Neural cell (in vitro differentiated cells): ENCODE results near the gene BABAM2. TPM values are rescaled to one million over a fixed set of nuclear protein-coding genes. Genes with fewer than 3 reads are reported as not detected.
"Not testable (repeated sequence)": the region's sequence is repeated elsewhere in the genome, so short reads cannot be mapped to it uniquely, and the experiment has no call there.

ENCODE experiments used
- H2AFZ ChIP-seq: fragments of 200-600, 300-800 bp; sonication (generic), shearing (Covaris generic); 2 replicates; pipeline ENCODE4 v1.6.0; 2014; ENCODE audit warnings: low read depth, mild to moderate bottlenecking, antibody characterized with exemption, low read length, moderate library complexity
- H3F3A ChIP-seq: fragments of 200-600 bp; shearing (Covaris generic); 2 replicates; pipeline ENCODE4 v1.6.1; 2016; ENCODE audit warnings: mild to moderate bottlenecking, moderate library complexity, mixed read lengths, antibody characterized with exemption, low read length; ENCODE audit not compliant: insufficient read depth, poor library complexity, severe bottlenecking
- H3K27ac ChIP-seq: fragments of 200-600, 300-800 bp; sonication (generic), shearing (Covaris generic); 2 replicates; pipeline ENCODE4 v1.5.1; 2014; ENCODE audit warnings: mild to moderate bottlenecking, low read length, moderate library complexity
- H3K27me3 ChIP-seq: fragments of 300-800, 200-600 bp; sonication (generic), shearing (Covaris generic); 2 replicates; pipeline ENCODE4 v1.6.0; 2014; ENCODE audit warnings: mild to moderate bottlenecking, low read depth, low read length, moderate library complexity; ENCODE audit not compliant: insufficient read depth
- H3K36me3 ChIP-seq: fragments of 300-800, 200-600 bp; sonication (generic), shearing (Covaris generic); 2 replicates; pipeline ENCODE4 v1.5.1; 2014; ENCODE audit warnings: mild to moderate bottlenecking, antibody characterized with exemption, low read length, moderate library complexity; ENCODE audit not compliant: insufficient read depth
- H3K4me2 ChIP-seq: fragments of 300-800, 200-600 bp; sonication (generic), shearing (Covaris generic); 2 replicates; pipeline ENCODE4 v1.6.0; 2014; ENCODE audit warnings: mild to moderate bottlenecking, low read length
- H3K4me3 ChIP-seq: fragments of 300-800, 200-600 bp; sonication (generic), shearing (Covaris generic); 2 replicates; pipeline ENCODE4 v1.5.1; 2014; ENCODE audit warnings: mild to moderate bottlenecking, low read length, moderate library complexity
- H3K79me2 ChIP-seq: fragments of 200-600 bp; shearing (Covaris generic); replicated peaks from 2 replicates; pipeline ENCODE4 v1.6.0; 2014; ENCODE audit warnings: mild to moderate bottlenecking, low read length, moderate library complexity; ENCODE audit not compliant: insufficient read depth
- H3K9ac ChIP-seq: fragments of 300-800, 200-600 bp; sonication (generic), shearing (Covaris generic); 2 replicates; pipeline ENCODE4 v1.6.1; 2016; ENCODE audit warnings: mild to moderate bottlenecking, low read length, mixed read lengths
- H3K9me2 ChIP-seq: fragments of 200-600 bp; shearing (Covaris generic); 2 replicates; pipeline ENCODE4 v1.6.1; 2016; ENCODE audit warnings: mild to moderate bottlenecking, low read length, mixed read lengths; ENCODE audit not compliant: insufficient read depth
- H3K9me3 ChIP-seq: fragments of 200-600, 300-800 bp; sonication (generic), shearing (Covaris generic); 2 replicates; pipeline ENCODE4 v1.6.1; 2016; ENCODE audit warnings: mild to moderate bottlenecking, mixed run types, low read length, moderate library complexity, mixed read lengths
- H4K20me1 ChIP-seq: fragments of 200-600 bp; shearing (Covaris generic); 2 replicates; pipeline ENCODE4 v1.6.1; 2016; ENCODE audit warnings: mild to moderate bottlenecking, mixed run types; ENCODE audit not compliant: insufficient read depth
- EP300 ChIP-seq: fragments of 450-650 bp; conservative IDR thresholded peaks from 2 replicates; pipeline ENCODE4 v1.6.1; 2014; ENCODE audit warnings: antibody characterized with exemption, mild to moderate bottlenecking, moderate library complexity; ENCODE audit not compliant: poor library complexity, severe bottlenecking
- MXI1 ChIP-seq: fragments of 450-650 bp; conservative IDR thresholded peaks from 2 replicates; pipeline ENCODE4 v1.6.1; 2014; ENCODE audit warnings: antibody characterized with exemption, mild to moderate bottlenecking; ENCODE audit not compliant: poor library complexity, severe bottlenecking
- POLR2AphosphoS5 ChIP-seq: IDR thresholded peaks from 2 replicates; pipeline ENCODE4 v1.6.1; 2012
- SMC3 ChIP-seq: fragments of 450-650 bp; conservative IDR thresholded peaks from 2 replicates; pipeline ENCODE4 v1.6.1; 2014; ENCODE audit warnings: antibody characterized with exemption, mild to moderate bottlenecking, moderate library complexity; ENCODE audit not compliant: poor library complexity
- TAF1 ChIP-seq: IDR thresholded peaks from 2 replicates; pipeline ENCODE4 v1.6.1; 2012; ENCODE audit warnings: low read depth
- polyA plus RNA-seq: library from polyadenylated mRNA; depleted of rRNA; stranded (reverse); fragments of >200 nt; gene quantifications from 2 replicates; pipeline ENCODE4 v1.2.3, GENCODE V29; 2014
- TF ChIP-seq, protein P1 (sequence below): IDR thresholded peaks from 2 replicates; pipeline ENCODE4 v1.6.1; 2012; ENCODE audit warnings: borderline replicate concordance

BABAM2 gene
- polyA plus RNA-seq, 1 donor from 2014 or later, result 15.3 TPM

DNA sequence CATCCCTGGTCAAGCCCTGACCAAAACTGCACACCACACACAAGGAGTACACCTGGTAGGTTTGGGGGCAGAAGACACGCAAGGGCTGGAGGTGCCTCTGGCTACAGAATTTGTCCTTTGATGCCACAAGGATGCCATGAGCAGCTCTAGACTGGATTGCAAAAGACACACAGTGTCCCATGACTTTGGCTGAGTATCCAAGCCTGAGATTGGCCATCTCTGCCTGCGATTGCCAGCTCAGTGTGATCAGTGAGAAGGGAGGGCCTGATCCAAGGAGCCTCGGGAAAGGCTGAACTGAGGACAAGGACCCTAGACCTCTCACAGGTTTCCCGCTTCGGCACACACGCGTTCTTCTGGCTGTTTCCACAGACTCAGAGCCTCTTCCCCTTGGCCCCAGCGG is 442.2 kb downstream of the BABAM2 start:
- H3K4me2 ChIP-seq, result no peak overlapping the region
- TF ChIP-seq EP300 (no peak), SMC3 (no peak), POLR2AphosphoS5 (no peak)

DNA sequence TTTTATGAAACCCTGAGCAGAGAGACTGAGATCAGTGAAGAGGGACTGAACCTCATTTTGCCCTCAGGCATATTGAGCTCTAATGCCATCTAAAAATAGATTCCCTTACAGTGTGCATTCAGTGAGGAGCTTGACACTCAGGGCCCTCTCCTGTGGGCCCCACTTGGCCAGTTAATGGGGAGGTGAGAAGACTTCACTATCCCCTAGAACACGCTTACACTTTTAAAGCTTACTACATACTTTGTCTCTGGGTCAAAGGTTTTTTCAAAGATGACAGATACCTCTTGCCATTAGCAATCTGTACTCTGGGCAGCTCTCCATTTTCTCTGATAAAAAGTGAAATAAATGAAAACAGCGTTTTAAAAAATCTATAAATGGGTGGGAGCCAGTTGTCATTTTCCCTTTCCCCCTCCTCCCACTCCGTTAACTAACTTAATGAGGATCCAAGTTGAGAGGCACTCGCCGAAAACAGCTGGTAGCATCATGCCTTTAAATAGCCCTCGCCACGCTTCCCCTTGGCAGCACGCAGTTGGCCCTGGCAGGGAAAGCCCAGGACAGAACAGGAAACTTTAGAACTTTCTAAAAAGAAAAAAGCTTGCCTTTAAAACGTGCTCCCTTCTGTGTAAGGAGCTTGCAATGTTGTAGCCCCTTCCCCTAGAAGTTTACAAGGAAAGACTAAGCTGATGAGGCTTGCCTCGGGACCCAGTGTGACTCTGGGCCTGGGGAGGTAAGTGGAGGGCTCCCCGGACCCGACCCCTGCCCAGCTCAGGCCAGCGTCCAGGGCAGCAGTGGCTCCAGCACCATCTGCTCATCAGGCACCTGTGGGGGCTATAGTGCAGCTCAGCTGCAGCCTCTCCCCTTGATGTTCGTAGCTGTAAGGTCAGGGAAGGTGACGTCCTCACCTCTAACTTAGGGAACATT is 443.3 kb downstream of the BABAM2 start:
- Histone ChIP-seq H3K79me2 (no peaks in the 10 kb centered on the region), H4K20me1 (no peaks in the 10 kb centered on the region), H3K27ac (no peak overlapping the region), H3K9me2 (no peaks in the 10 kb centered on the region), H3K4me2 (no peak overlapping the region), H2AFZ (no peak overlapping the region), H3K36me3 (no peaks in the 10 kb centered on the region), H3F3A (no peaks in the 10 kb centered on the region), H3K9me3 (no peaks in the 10 kb centered on the region), H3K27me3 (no peaks in the 10 kb centered on the region), H3K4me3 (no peak overlapping the region), H3K9ac (no peak overlapping the region)
- TF ChIP-seq EP300, result no peak
- TF ChIP-seq MXI1, result no peak

More for the DNA sequence above, 442.2 kb downstream of the BABAM2 start:
- H3K4me3 ChIP-seq, result no peak overlapping the region
- no peak overlapping the region for H2AFZ ChIP-seq
- H3K36me3 ChIP-seq, result no peaks in the 10 kb centered on the region
- no peaks in the 10 kb centered on the region for H4K20me1 ChIP-seq
- no peaks in the 10 kb centered on the region for H3K79me2 ChIP-seq
- no peak overlapping the region for H3K27ac ChIP-seq
- no peaks in the 10 kb centered on the region for H3K27me3 ChIP-seq
- no peaks in the 10 kb centered on the region for H3K9me3 ChIP-seq
- no peaks in the 10 kb centered on the region for H3F3A ChIP-seq
- H3K9me2 ChIP-seq, result no peaks in the 10 kb centered on the region
- no peak overlapping the region for H3K9ac ChIP-seq

DNA sequence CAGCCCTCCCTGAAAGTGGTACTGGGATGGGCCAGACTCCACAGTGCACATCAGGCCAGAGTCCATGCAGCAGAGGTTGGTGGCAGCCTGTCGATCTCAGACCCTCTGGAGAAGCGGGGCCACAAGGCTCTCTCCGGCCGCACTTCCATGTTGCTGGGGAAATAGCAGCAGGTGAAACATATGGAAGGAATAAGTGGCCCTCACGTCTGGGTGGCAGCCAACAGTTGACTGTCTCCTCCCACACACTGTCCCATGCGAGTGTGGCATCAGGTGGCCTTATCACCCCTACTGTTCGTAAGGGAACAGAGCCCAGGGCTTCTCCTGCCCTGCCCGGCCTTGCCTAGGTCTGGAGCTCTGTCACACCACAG is 444.0 kb downstream of the BABAM2 start:
- no peak for TF ChIP-seq TAF1
- TF ChIP-seq, protein P1, sequence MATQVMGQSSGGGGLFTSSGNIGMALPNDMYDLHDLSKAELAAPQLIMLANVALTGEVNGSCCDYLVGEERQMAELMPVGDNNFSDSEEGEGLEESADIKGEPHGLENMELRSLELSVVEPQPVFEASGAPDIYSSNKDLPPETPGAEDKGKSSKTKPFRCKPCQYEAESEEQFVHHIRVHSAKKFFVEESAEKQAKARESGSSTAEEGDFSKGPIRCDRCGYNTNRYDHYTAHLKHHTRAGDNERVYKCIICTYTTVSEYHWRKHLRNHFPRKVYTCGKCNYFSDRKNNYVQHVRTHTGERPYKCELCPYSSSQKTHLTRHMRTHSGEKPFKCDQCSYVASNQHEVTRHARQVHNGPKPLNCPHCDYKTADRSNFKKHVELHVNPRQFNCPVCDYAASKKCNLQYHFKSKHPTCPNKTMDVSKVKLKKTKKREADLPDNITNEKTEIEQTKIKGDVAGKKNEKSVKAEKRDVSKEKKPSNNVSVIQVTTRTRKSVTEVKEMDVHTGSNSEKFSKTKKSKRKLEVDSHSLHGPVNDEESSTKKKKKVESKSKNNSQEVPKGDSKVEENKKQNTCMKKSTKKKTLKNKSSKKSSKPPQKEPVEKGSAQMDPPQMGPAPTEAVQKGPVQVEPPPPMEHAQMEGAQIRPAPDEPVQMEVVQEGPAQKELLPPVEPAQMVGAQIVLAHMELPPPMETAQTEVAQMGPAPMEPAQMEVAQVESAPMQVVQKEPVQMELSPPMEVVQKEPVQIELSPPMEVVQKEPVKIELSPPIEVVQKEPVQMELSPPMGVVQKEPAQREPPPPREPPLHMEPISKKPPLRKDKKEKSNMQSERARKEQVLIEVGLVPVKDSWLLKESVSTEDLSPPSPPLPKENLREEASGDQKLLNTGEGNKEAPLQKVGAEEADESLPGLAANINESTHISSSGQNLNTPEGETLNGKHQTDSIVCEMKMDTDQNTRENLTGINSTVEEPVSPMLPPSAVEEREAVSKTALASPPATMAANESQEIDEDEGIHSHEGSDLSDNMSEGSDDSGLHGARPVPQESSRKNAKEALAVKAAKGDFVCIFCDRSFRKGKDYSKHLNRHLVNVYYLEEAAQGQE, result no peak
- H3K9me2 ChIP-seq, result no peaks in the 10 kb centered on the region
- no peaks in the 10 kb centered on the region for H3K36me3 ChIP-seq
- no peaks in the 10 kb centered on the region for H3F3A ChIP-seq
- H3K27me3 ChIP-seq, result no peaks in the 10 kb centered on the region
- H3K27ac ChIP-seq, result no peak overlapping the region
- H3K9me3 ChIP-seq, result no peaks in the 10 kb centered on the region
- no peak overlapping the region for H3K4me2 ChIP-seq
- no peaks in the 10 kb centered on the region for H4K20me1 ChIP-seq
- H3K79me2 ChIP-seq, result no peaks in the 10 kb centered on the region
- no peak overlapping the region for H3K9ac ChIP-seq
- no peak overlapping the region for H2AFZ ChIP-seq
- no peak overlapping the region for H3K4me3 ChIP-seq

DNA sequence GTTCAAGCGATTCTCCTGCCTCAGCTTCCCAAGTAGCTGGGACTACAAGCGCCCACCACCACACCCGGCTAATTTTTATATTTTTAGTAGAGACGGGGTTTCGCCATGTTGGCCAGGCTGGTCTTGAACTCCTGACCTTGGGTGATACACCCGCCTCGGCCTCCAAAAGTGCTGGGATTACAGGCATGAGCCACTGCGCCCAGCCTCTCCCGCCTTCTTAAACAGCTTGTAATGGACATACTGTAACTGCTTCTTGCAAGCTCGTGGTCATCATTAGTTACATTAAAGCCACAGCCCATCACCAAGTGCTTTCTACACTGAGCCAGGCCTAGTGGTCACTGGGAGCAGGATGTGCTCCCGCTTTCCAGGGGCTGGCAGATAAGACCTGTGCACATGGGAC is 444.7 kb downstream of the BABAM2 start:
- not testable (repeated sequence) for H4K20me1 ChIP-seq, H3K27ac ChIP-seq, H3K9me2 ChIP-seq

More for the DNA sequence above, 444.7 kb downstream of the BABAM2 start:
- H3K79me2 ChIP-seq, H3K4me3 ChIP-seq, H3K4me2 ChIP-seq, H3F3A ChIP-seq, H3K36me3 ChIP-seq, H3K27me3 ChIP-seq, H2AFZ ChIP-seq, H3K9me3 ChIP-seq, H3K9ac ChIP-seq: not testable (repeated sequence)
